Pons (tissue), 1 donor: ENCODE data around the gene TNFRSF12A.

ENCODE experiments used
- DNase-seq: peaks from one replicate; pipeline ENCODE4 v3.0.0-alpha.2; 2016; ENCODE audit warnings: low spot score

The TNFRSF12A gene

DNA sequence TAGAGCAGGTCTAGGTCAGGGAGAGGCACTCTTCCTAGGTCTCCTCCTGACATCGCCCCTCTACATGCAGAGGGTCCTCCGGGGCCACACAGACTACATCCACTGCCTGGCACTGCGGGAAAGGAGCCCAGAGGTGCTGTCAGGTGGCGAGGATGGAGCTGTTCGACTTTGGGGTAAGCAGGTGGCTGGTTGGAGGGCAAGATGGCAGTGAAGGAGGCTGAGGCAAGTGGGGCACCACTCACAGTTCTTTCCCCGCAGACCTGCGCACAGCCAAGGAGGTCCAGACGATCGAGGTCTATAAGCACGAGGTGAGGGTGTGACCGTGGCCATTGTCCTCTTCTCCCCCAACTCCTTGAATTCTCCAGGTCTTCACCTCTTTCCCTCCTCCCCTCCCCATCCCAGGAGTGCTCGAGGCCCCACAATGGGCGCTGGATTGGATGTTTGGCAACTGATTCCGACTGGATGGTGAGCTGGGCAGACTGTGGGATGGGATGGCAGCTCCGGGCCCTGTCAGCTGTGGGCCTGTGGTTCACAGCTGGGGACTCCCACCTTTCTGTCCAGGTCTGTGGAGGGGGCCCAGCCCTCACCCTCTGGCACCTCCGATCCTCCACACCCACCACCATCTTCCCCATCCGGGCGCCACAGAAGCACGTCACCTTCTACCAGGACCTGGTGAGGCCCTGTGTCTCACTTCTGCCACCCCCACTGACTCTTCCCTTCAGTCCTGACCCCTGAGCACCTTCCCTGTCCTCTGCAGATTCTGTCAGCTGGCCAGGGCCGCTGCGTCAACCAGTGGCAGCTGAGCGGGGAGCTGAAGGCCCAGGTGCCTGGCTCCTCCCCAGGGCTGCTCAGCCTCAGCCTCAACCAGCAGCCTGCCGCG, 6.7 kb downstream of the TNFRSF12A start:
- DNase-seq, result no peak

DNA sequence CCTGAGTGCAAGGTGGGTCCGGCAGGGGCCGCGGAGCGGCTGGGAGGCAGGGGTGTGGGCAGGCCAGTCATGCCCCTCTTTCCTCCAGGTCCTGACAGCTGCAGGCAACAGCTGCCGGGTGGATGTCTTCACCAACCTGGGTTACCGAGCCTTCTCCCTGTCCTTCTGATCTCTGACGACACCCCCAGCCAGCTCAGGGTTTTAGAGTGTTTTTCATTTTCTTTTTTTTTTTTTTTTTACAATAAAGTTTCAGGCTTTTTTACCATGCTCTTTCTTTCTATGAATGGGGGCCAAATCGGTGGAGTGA, 7.3 kb downstream of the TNFRSF12A start:
- DNase-seq, result no peak

DNA sequence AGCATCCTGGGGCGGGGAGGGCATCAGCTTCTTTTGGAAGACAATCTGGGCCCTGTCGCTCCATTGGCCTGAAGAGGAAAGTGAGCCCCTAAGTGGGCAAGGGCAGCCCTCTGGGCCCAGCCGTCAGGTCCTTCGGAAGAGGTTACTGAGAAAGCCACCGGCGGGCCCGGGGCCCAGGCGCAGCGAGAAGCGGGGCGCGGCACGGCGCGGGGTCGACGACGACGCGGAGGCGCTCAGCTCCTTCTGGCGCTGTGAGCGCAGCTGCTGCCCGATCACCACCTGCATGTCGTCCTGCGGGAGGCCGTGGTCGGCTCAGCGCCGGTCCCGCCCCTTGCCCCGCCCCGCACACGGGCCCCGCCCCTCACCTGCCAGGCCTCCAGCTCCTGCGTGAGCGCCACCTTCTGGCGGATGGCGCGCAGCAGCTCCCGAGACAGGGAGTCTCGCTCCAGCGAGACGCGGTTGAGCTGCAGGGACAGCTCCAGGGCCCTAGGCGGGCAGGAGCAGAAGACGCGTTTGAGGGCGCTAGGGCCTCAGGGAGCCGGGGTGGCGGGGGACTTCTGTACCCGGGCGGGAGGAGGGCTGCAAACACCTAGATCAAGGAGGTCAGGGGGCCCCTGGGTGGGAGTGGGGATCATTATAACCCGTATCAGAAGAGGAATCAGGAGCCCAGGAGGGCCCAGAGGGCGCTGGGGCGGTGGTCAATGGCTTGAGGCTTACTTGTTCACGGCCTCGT, 8.0 kb downstream of the TNFRSF12A start:
- DNase-seq, result peak; percentile 43

DNA sequence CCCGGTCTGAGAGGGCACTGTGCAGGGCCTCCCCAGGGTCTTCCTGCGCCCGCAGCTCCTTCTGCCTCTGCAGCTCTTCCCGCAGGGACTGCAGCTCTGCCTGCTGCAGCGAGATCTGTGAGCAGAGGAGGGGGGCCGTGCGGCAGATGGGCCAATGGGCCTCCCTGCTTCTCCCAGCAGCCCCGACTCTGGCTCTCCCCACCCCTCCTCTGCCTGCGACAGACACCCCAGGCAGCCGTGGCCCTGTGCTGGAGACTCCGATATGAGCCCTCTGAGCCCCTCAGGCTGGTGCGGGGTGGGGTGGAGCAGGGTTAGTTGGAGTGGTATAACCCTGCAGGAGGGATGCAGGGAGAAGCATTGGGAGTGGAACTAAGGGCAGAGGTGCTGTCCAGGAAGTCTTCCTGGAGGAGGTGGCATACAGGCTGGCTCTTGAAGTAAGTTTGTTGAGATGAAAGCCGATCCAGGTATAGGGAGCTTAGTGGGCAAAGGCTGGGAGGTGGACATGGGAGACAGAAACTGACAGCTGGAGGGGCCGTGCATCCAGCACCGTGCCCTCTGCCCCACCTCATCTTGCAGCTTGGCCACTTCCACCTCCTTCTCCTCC, 8.7 kb downstream of the TNFRSF12A start:
- no peak for DNase-seq

DNA sequence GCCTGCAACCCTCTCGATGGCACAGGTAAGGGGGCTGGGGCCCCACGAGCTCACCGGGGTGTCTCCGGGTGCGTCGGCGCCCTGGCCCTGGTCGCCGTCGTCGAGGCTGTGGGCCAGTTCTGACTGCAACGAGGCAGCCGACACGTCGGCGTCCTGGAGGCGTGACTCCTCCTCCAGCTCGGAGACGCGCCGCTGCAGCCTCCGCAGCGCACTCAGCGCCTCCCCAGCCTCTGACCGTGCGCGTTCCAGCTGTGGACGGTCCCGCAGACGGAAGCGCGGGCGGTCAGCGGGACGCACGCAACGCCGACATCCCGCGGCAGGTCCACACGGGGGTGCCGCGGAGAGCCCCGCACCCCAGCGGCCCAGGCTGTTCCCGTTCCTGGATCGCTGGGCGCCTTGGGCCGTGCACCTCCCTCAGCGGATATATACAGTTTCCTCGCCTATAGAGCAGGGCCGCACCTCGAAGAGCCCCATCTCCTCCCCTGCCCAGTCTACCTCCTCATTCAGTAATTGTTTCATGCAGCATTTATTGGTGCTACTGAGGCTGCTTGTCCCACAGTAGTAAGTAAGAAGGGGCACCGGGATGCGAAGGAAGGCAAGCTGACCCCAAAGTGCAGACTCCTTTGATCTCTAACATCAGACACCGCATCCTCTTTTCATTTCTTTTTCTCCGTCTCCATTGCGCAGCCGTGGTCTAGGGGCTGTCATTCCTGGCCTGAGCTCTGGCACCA, 9.5 kb downstream of the TNFRSF12A start:
- DNase-seq, result no peak

DNA sequence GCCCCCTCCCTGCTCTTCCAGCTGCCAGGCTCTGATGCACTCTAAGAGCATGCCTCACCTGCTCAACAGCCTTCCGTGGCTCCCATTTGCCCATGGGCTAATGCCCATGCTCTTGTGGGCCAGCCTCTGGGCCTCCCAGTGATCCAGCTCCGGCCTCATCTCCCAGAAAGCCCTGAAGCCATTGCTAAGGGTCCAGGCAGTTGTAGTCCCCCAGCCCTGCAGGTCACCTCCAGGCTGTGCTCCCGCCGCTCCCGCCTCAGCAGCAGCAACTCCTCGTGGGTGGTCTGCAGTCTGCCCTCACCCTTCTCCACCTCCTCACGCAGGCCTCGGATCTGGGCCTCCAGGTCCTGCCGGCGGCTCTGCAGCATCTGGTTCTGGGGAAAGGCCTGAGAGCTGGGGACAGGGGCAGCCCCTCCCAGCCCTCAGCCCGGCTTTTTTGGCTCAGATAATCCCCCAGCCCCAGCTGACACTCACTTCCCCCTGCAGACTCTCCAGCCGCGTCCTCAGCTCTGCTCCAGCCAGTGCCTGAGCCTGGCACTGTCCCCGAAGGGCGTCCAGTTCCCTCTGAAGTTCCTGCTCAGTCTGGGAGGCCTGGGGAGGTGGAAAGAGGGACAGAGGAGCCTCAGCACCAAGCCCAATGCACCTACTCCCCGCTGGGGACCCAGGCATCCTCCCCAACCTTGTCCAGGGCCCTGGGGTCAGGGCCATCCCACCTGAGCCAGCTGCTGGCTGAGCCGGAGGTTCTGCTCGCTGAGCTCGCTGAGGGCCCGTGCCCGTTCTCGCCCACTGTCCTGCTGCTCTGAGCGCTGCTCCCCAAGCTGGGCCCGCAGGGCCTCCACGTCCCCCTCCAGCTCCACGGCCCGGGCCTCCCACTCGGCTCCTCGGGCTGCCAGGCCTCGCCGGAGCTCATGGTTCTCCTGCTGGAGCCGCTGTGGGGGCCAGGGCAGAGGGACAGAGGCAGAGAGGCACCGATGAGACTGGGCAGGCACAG, 10.3 kb downstream of the TNFRSF12A start:
- no peak for DNase-seq

DNA sequence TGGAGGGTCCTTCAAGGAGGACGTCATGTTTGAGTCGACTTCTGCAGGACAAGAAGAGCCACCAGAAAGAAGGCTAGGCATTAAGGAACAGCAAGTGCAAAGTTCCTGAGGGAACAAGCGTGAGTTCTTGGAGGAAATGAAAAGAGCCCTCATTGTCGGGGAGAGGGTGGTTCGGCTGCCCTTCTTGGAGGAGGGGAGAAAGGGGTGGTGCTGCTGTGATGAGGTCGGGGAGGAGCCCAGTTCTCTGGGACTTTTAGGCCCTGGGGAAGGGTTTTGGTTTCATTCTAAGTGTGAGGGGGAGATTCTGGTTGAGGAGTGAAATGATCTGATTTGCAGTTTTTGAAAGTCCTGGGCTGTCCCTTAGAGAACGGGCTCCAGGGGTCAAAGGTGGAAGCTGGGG, 12.5 kb downstream of the TNFRSF12A start:
- DNase-seq, result no peak

DNA sequence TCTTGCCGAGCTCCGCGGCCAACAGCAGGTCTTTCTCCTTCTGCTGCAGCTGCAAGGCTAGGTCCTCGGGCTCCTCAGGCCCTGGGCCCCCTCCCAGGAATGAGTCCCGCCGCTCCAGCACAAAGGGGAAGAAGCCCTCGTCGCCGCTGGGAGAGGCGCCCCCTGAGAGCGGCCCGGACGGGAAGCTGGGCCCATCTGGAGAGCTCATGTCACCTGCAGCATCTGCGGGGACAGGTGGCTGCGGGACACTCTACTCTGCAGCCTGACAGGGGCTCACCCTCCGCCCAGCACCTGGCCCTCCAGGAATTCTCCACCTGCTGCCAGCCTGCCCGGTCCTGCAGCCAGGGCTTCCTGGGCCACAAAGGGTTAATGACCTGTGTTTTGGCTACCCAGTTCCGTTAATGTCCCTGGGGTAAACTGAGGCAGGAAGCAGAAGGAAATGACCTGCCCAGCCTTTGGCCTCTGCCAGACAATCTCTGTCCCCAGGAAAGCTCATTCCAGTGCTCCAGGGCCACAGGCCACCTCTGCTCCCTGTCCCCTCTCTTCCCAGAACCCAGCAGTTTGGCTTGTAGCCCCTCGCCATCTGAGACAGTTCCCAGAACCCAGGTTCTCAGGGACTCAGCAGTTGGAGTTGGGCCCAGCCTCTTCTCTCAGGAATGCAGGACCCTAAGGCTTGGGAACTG, 15.3 kb downstream of the TNFRSF12A start:
- no peak for DNase-seq

DNA sequence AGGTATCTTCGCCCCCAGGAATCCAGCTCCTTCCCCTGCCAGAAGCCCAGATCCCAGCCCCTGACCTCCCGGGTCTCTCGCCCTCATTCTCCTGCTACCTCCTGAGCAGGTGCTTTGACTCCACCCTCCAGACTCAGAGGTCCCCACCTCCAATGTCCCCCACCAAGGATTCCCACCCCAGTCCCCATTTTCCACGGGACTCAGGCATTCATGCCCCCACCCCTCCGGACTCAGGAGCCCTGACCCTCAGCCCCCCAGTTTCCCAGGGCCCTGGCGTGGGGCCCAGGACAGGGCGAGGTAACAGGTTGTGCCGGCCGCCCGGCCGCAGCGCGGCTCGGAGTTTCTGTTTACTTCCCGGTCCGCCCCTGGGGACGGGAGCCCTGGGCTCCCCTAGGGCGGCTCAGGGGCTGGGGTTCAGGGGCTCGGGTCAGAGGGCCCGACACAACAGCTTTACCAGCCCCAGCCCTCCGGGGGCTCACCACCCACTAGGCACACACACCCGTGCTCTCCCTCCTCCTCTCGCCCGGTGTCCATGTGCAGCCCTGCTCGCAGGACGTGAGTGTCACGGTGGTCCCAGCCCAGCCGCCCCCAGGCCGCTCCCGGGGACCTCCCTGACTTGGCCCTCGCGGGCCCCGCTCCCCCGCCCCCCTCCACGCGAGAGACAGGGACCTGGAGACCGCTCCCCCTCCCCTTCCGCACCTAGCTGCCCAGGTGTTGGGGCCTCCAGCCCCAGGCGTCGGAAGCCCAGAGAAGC, 16.0 kb downstream of the TNFRSF12A start:
- no peak for DNase-seq

DNA sequence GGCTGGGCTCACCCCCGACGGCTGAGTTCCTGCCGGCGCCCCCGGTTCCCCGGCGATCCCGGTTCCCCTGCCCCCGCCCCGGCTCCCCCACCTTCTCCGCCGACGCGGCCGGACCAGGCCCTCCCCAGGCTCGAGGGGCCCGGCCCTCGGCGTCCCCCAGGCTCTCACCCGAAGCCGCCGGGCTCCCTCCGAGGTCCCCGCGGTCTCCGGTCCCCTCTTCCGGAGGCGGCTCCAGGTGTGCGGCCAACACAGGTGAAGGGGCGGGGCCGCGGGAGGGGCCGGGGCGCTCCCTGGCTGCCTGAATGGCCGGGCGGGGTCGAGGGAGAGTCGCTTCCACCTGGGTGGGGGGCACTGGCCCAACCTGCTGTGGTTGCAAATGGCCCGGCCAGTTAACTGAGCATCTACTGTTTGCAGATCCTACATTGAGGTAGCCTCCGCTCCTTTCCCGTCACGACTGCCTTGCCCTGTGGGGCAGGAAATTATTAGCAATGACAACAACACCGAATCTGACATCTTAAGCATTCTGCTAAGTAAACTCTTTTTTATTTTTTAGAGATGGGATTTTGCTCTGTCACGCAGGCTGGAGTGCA, 16.7 kb downstream of the TNFRSF12A start, which contains the start of gene BICDL2:
Gene BICDL2 (minus strand): TSS at position 219 of the 590 bp plus-strand sequence. CDS start 1,448 bp downstream, outside the sequence.
- DNase-seq, result no peak

DNA sequence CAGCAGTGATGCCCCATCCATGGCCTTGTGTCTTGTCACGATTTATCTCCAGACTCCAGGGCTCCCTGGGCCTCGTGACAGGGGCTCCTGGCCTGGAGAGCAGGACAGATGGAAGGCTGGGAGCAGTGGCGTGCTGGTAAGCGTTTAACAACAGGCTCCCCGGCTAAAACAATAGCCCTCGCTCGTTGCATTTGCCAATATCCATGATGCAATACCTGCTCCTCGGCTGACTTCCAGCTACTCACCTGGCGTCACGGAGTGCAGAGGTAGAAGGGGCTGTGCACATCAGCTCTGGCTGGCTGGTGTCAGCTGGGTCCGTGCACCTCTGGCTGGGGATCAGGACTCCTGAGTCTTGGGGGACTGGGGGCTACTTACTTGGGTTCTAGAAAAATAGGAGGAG, 18.1 kb downstream of the TNFRSF12A start:
- no peak for DNase-seq

DNA sequence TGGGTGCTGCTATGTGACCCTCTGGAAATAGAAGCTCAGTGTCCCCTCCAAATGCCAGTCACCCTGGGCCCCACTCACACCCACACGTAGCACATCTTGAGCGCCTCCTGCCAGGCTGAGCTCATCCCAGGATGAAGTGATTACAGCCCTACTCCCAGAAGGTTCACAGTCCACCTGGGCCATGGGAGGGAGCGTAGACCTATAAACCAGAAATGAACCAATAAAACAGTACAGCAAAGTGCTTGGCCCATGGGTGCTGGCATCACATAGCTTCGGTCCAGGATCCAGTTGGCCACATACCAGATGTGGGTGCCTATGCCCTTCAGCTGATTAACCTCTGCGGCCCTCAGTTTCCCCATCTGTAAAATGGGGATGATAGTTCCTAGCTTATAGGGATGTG, 18.7 kb downstream of the TNFRSF12A start:
- DNase-seq, result no peak

DNA sequence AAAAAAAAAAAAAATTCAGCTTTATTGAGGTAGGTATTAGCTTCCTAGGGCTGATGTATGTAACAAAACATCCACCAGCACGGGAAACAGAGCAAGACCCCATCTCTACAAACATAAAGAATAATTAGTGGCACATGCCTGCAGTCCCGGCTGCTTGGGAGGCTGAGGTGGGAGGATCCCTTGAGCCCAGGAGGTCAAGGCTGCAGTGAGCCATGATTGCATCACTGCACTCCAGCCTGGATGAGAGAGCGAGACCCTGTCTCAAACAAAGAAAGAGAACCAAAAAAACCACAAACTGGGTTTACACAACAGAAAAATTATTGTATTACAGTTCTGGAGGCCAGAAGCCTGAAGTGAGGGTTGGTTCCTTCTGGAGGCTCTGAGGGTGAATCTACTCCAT, 22.2 kb downstream of the TNFRSF12A start:
- no peak for DNase-seq

DNA sequence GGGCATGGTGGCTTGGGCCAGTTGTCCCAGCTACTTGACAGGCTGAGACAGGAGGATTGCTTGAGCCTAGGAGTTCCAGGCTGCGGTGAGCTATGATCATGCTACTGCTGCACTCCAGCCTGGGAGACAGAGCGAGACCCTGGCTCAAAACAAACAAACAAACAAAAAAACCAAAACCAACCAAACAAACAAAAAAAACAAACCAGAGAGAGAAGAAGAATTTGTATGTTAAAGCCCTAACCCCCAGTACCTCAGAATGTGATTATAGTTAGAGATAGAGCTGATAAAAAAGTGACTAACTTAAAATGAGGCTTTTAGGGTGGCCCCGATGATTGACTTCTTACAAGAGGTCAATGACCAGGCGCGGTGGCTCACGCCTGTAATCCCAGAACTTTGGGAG, 24.5 kb downstream of the TNFRSF12A start:
- DNase-seq, result no peak

DNA sequence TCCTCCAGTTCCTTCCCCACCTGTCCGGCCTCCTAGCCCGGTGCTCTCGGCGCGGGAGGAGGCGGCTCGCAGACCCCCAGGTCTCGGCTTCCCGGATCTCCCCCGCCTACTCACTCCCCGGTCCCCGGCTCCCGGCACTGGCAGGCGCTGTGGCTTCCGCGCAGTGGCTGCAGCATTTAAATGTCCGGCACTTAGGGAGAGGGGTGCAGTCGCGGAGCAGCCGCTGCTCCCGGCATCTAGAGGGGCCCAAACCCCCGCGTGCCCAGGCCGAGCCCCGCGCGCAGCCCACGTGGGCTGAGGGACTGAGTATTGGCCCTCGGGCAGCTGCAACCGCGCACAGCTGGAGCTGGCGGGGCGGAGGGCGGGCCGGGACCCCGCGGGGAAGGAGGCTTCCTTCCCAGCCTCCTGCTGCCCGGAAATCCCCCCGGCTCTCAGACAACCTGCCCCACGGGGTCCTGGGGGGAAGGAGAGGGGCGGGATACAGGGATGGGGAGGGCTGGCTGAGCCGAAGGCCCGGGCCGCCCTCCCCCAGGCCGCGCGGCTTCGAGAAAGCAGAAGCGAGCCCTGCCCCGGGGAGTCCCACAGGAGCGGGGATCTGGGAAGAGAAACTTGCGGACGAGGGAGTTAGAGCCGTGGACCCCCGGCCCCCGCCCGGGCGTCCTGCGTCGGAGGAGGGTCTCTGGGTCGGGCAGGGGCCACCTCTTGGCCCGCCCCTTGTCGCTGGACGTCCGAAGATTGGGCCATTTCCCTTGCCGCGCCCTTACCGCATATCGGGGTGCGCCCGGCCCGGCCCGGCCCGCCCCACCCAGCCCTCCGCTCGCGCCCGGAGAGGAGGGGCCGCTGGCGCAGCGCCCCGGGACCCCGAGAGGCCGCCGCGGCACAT, 25.8 kb downstream of the TNFRSF12A start, which contains the start of gene MMP25:
Gene MMP25 (plus strand): TSS at position 804 of the 883 bp plus-strand sequence. CDS start 357 bp downstream, outside the sequence.
- no peak for DNase-seq

DNA sequence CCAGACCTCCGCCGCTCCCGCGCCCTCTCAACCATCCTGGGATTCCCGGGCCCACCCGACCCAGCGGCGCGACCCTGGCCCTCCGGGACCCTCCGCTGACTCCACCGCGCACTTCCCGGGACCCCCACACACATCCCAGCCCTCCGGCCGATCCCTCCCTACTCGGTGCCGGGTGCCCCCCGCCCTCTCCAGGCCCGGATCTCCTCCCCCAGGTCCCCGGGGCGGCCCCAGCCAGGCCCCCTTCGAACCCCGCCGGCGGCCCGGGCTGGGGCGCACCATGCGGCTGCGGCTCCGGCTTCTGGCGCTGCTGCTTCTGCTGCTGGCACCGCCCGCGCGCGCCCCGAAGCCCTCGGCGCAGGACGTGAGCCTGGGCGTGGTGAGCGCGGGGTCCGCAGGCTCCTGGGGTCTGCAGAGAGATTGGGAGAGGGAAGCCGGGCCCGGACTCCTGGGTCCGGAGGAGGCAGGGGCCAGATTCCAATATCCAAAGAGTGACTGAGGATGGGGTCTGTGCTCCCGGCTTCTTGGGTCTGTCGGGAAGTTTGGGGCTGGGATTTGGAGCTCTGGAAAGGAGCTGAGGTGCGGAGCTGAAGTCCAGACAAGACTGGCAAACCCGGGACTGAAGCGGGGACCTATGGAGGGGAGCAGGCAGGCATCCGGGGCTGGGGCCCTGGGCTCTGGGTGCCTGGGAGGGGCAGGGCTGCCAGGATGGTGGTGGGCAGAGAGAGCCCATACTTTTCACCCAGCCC, 26.6 kb downstream of the TNFRSF12A start:
- no peak for DNase-seq

DNA sequence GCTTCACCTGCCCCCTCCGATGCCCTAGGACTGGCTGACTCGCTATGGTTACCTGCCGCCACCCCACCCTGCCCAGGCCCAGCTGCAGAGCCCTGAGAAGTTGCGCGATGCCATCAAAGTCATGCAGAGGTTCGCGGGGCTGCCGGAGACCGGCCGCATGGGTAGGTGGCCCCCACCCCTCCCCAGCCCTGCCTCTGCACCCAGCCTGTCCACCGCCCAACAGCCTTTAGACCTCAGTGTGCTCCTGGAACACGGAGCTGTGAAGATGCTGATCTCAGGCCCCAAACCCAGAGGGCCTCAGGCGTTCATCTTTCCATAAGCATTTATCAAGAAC, 27.2 kb downstream of the TNFRSF12A start:
- no peak for DNase-seq
